Activated T-cell treated with anti-CD3 and anti-CD28 coated beads, Interleukin-2, amount 50 U/mL, for 4 hours (primary cell): ENCODE data around the gene RASGRP2. TPM values are rescaled to one million over a fixed set of nuclear protein-coding genes. Genes with fewer than 3 reads are reported as not detected.

Experiments
- ATAC-seq, 2 donors: fragments of 200-7000 bp; cut with Tn5 transposase; one replicate each; pipeline ENCODE4 v1.10.0; 2021
- DNase-seq: peaks from one replicate; pipeline ENCODE4 v3.0.0-alpha.2; 2020
- H3K27me3 Mint-ChIP-seq: one replicate; pipeline ENCODE4 v1.8.0; 2021; ENCODE audit warnings: low read depth, mixed read lengths
- H3K36me3 Mint-ChIP-seq: one replicate; pipeline ENCODE4 v1.8.0; 2022; ENCODE audit warnings: mixed read lengths; ENCODE audit not compliant: insufficient read depth
- H3K4me1 Mint-ChIP-seq: one replicate; pipeline ENCODE4 v1.8.0; 2021; ENCODE audit warnings: low read depth, mixed read lengths
- H3K4me3 Mint-ChIP-seq: one replicate; pipeline ENCODE4 v1.8.0; 2021; ENCODE audit warnings: mild to moderate bottlenecking, moderate library complexity, mixed read lengths
- H3K9me3 Mint-ChIP-seq: one replicate; pipeline ENCODE4 v1.8.0; 2021; ENCODE audit warnings: mixed read lengths
- total RNA-seq, 3 donors: library from RNA; stranded (reverse); gene quantifications; one replicate each; pipeline ENCODE4 v1.2.1, GENCODE V29; 2021

The RASGRP2 gene
- total RNA-seq, 3 donors from 2014 or later: 2.6 to 3.7 (median 2.9) TPM

DNA sequence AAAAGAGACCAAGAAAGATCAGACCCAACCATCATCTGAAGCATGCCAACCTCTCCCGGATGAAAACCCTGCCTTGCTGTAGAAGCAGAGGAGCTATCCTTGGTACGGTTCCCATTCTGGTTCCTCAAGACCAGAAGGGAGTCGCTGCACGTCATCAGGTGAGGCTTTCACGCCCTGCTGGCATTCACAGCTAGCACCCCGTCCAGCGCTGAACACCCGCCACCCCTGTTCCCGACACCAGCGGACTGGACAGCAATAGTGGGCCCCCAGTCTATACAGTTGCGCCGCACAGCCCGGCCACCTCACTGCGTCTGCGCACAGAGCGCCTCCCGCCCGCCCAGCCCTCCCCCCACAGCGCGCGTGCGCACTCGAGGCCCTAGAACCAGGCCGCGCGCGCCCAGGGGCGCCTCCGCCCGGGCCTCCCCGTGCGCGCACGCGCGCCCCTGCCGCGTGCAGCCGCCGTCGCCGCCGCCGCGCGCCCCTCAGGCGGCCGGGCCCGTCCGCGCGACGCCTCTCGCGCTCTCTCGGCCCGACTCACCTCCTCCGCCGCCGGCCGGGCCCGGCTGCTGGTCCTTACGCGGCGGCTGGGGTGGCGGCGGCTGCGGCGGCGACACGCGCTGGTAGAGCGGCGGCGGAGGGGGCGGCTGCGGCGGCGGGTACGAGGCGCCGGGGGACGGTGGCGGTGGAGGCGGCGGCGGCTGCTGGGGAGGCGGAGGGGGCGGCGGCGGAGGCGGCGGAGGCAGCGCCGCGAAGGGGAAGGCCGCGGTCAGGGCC lies 33.7 kb upstream of the RASGRP2 start:
- H3K36me3 Mint-ChIP-seq: peaks cover 44% of the 10 kb centered on the region
- H3K4me3 Mint-ChIP-seq: peak overlapping the region; percentile 96
- peak; percentile 79 for DNase-seq
- ATAC-seq: peak; percentile 5 to 16
- no peaks in the 10 kb centered on the region for H3K27me3 Mint-ChIP-seq
- no peaks in the 10 kb centered on the region for H3K9me3 Mint-ChIP-seq
- H3K4me1 Mint-ChIP-seq: peaks cover 66% of the 10 kb centered on the region

DNA sequence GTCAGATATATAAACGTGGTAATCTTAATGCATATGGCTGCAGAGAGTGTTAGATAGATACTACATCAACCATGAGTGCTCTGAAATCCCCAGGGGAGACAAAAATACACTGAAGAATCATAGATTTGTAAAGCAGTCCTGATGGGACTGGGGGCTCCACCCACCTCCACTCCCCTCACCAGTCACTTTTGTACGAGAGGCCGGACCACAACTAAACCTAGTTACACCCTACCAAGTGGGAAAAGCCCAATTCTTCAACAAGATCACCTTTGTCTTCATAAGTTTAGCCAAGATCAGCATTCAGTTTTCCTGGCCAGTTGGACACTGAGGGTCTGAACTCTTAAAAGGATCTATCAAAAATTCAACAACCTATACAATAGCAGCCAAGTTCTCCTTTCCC lies 32.9 kb upstream of the RASGRP2 start:
- no peak for ATAC-seq
- Mint-ChIP-seq H3K4me3 (peak overlapping the region; percentile 96), H3K9me3 (no peaks in the 10 kb centered on the region), H3K36me3 (peaks cover 50% of the 10 kb centered on the region), H3K27me3 (no peaks in the 10 kb centered on the region), H3K4me1 (peaks cover 71% of the 10 kb centered on the region)
- no peak for DNase-seq

DNA sequence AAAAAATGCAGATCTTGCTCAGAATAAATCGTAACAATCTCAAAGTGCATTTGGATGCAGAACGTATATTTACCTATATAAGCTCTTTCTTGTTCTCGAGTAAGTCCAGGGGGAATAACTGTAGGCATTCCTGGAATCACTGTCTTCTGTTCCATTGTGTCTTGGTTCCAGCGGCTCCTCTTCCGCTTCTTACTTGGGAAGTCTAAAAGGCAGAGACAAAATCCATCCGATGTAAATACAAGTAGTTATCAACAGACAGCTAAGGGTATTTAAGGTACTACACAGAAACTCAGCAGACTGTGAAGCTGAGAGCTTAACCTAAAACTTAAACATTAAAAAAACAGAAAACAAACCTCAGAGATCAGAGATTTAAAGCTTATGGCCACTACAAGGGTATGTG lies 32.5 kb upstream of the RASGRP2 start:
- ATAC-seq (no peak), DNase-seq (no peak)
- peaks cover 53% of the 10 kb centered on the region for H3K36me3 Mint-ChIP-seq
- peaks cover 75% of the 10 kb centered on the region for H3K4me1 Mint-ChIP-seq
- H3K27me3 Mint-ChIP-seq: no peaks in the 10 kb centered on the region
- H3K4me3 Mint-ChIP-seq: peak overlapping the region; percentile 96
- H3K9me3 Mint-ChIP-seq: no peaks in the 10 kb centered on the region

DNA sequence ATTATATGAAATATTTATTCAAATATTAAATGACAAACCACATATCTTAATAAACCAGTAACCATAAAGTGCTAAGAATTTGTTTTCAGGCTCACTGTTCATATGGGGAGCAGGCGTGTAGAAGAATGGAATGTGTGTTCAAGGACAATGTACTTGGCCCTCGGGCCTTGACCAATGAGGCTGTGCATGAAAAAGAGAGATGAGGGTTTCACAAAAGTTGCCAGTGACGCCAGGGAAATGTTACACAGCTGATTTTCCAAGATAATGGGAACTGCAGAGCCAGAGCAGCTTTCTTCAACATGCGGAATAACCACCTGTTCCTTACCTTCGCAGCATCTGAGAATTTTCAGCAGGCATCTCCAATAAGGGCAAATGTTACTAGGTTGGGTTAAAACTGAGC lies 30.2 kb upstream of the RASGRP2 start:
- Mint-ChIP-seq H3K4me3 (peak overlapping the region; percentile 96), H3K27me3 (no peaks in the 10 kb centered on the region), H3K36me3 (peaks cover 73% of the 10 kb centered on the region), H3K4me1 (peaks cover 72% of the 10 kb centered on the region), H3K9me3 (no peaks in the 10 kb centered on the region)
- no peak for DNase-seq
- ATAC-seq: no peak

DNA sequence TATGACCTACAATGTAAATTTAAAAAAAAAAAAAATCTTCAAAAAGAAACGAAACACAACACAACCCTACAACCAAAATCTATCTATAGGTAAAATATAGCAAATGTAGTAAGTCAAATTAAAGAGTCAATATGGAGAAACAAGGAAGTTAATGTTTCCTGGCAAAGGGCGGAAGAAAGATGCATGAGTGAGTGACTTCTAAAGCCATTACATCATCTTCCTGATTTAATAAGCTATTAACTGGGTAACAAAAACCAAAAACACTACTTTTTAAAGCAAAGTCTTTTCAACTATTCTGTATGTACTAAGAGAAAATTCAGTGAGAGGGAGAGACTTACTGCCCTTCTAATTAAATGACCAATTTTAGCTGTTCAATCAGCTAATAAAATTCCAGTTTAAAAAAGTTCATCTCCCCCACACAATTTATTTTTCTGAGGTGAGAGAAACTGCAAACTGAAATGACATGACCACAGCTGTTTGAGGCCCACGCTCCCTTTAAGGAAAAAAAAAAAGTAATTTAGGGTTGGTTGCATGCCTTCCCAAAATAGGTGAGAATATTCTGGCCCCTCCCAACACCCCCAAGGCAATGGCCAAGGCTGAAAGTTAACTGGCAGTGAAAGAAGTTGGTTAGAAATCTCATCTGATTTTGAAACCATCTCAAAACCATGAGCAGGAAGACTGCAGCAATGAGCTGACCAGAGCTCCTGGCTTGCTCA lies 28.5 kb upstream of the RASGRP2 start:
- Mint-ChIP-seq H3K4me1 (peaks cover 87% of the 10 kb centered on the region), H3K9me3 (no peaks in the 10 kb centered on the region), H3K36me3 (peaks cover 88% of the 10 kb centered on the region), H3K27me3 (no peaks in the 10 kb centered on the region), H3K4me3 (peak overlapping the region; percentile 59)
- DNase-seq: no peak
- ATAC-seq: no peak

DNA sequence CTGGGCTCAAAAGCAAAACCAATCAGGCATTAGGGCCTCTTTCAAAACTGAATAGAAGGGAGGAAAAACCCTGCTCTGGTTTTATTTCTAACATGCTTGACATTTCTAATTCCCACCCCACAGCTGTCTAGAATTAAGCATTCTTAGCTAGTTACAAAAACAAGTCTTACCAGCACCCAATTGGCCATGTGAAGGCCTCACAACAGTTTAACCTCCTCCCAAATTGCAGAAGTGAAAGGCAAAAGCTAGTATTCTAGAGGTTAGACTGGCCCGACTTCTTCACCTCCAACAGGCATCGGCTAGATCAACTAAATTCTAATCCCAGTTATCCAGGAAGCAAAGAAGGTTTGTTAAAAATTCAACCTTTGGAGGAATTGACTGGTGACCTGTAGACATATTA lies 27.9 kb upstream of the RASGRP2 start:
- no peaks in the 10 kb centered on the region for H3K27me3 Mint-ChIP-seq
- no peaks in the 10 kb centered on the region for H3K9me3 Mint-ChIP-seq
- no peak for DNase-seq
- ATAC-seq: no peak
- H3K36me3 Mint-ChIP-seq: peaks cover 85% of the 10 kb centered on the region
- peaks cover 91% of the 10 kb centered on the region for H3K4me1 Mint-ChIP-seq
- H3K4me3 Mint-ChIP-seq: peak overlapping the region; percentile 59

DNA sequence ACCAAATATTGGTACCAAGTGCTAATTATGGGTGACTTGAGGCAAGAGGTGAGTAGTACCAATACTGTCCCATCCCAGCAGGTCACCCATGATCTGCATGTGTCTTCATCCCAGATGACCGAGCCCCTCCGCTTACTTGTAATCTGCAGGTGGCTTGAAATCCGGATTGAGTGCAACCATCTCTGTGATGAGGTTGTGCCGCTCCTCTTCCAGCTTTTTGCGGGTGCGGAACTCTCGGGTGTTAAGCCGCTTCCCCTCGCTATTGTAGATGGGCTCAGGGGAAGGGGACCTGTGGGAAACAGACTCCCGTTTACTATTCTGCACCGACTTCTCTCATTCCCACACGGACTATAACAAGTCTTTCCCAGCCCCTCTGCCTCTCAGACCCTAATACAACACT lies 26.2 kb upstream of the RASGRP2 start:
- Mint-ChIP-seq H3K9me3 (no peaks in the 10 kb centered on the region), H3K36me3 (peaks cover 75% of the 10 kb centered on the region), H3K27me3 (no peaks in the 10 kb centered on the region), H3K4me3 (peak overlapping the region; percentile 31), H3K4me1 (peaks cover 86% of the 10 kb centered on the region)
- no peak for ATAC-seq
- no peak for DNase-seq

DNA sequence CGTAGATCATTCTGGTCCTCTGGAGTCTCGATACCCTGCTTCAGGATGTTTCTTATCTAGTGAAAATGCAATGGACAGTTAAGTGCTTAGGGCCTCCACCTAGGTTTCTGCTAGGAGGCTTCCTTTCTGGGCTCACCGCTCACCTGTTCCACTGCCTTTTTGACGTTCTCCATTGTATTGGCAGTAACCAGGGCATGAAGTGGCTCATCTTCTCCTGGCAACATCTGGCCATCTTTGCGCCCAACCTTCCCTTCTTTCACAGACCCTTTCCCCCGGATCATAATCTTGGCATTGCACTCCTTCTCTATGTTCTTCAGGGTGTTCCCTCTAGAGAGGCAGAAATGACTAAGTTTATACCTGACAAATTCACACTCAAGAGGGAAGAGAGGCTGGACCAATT lies 25.3 kb upstream of the RASGRP2 start:
- DNase-seq: no peak
- no peak for ATAC-seq
- Mint-ChIP-seq H3K9me3 (no peaks in the 10 kb centered on the region), H3K36me3 (peaks cover 75% of the 10 kb centered on the region), H3K27me3 (no peaks in the 10 kb centered on the region), H3K4me1 (peaks cover 86% of the 10 kb centered on the region), H3K4me3 (no peak overlapping the region)

DNA sequence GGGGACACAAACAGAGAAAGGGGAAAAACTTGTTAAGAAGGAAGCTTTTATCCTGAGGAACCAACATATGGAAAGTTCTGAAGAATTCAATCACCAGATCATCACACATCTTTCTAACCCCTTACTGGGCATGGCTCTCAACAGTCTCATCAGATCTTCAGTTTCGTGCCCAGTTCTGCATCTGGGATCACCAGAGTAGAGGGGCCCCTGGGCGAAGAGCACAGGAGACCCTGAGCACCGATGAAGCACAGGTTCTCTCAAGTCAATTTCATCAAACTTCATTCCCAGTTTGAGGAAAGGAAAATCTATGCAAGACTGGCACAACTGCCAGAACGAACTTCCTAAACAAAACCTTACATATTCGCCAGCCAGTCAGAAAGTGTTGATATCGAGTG lies 24.4 kb upstream of the RASGRP2 start:
- Mint-ChIP-seq H3K27me3 (no peaks in the 10 kb centered on the region), H3K4me1 (peaks cover 87% of the 10 kb centered on the region), H3K4me3 (no peak overlapping the region), H3K9me3 (no peaks in the 10 kb centered on the region), H3K36me3 (peaks cover 73% of the 10 kb centered on the region)
- DNase-seq (no peak), ATAC-seq (no peak)

DNA sequence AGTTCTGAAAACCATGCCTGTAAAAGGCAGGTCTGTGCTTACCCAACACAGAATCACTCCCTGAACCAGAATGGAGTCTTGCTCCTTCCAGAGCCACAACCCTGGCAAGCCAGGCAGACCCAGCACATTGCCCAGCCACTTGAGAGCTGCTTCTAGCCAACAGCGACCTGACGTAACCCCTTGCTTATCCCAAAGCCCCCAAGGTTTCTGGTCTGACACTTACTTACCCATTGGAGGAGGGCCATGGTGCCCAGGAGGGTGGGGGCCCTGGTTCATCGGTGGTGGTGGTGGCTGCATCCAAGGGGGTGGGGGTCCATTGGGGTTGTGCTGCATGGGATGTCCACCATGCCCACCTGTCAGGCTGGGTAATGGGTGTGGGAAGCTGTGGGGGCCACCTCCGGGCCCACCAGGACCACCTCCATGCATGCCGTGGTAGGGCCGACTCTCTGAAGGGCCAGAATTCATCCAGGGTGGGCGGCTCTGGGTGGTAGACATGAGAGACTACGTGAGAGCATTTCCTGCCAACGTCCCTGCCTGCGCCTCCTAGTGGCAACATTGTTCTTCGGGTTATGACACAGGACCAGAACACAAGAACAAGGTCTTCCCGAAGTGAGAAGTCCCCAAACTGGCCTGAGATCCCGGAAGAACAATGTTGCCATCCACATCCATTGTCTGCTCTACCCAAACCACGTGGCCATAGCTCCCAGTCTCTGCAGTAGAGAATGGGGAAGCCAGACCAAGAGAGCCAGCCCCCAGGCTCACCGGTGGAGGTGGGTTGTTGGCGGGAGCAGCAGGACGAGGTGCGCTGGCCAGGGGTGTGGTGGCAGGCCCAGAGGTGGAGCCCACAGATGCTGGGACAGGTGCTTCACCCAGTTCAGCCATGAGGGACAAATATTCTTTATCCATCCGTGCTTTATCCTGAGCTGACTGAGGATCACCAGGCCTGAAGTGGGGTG lies 23.7 kb upstream of the RASGRP2 start:
- Mint-ChIP-seq H3K4me1 (peaks cover 87% of the 10 kb centered on the region), H3K27me3 (no peaks in the 10 kb centered on the region), H3K4me3 (peak overlapping the region; percentile 27), H3K9me3 (no peaks in the 10 kb centered on the region), H3K36me3 (peaks cover 76% of the 10 kb centered on the region)
- peak; percentile 46 to 51 for ATAC-seq
- DNase-seq: peak; percentile 79

DNA sequence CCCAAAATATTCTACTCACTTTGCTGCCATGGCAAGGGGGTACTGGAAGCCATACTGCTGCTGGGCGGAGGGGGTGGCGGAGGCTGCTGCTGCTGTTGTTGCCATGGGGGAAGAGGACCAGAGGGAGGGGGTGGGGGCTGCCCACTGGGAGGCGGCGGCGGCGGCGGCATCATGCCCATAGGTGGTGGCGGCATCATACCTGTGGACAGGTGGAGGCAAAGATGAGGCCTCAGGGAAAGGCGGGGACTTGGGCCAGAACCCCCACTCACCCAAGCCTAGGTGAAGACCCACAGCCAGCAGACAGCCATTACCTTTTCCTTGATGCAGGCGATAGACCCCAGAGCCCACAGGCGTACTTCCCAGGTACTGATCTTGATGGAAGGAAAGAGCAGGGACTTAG lies 22.9 kb upstream of the RASGRP2 start:
- H3K27me3 Mint-ChIP-seq: no peaks in the 10 kb centered on the region

DNA sequence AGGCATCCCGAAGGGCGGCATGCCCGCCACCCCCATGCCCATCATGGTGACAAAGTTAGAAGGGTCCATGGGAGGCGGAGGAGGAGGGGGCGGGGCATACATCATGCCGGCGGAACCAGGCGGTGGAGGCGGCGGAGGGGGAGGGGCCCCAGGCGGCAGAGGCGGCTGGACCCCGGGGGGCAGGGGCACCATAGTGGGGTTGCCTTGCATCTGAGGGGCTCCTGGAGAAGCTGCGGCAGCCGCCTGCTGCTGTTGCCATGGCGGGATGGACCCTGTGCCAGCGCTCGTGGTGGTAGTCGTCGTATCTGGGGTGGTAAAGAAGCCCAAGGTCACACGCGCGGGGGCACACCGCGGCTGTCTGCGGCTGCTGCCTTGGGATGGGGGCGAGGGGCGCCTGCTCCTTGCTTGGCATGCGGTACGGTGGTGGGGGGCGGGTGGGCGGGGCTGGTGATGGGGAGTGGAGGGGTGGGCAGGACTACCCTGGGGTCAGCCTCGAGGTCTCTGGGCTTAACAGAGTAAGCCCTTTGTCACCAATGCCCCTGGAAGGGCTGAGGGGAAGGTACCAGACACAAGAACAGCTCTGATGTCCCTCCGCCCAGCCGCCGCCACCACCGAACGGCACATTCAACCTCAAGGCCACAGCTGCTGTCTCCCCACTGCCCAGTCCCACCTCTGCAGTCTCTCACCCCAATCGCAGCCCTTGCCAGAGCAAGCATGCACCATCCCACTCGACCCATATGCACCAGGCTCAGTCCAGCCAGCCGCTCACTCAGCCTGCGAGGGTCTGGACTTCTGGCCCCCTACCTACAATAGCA lies 22.1 kb upstream of the RASGRP2 start:
- H3K4me3 Mint-ChIP-seq: no peak overlapping the region
- DNase-seq (no peak), ATAC-seq (no peak)

More for the DNA sequence above, 22.9 kb upstream of the RASGRP2 start:
- H3K9me3 Mint-ChIP-seq: no peaks in the 10 kb centered on the region
- no peak for ATAC-seq
- H3K36me3 Mint-ChIP-seq: peaks cover 76% of the 10 kb centered on the region
- H3K4me3 Mint-ChIP-seq: no peak overlapping the region
- H3K4me1 Mint-ChIP-seq: peaks cover 87% of the 10 kb centered on the region
- no peak for DNase-seq

DNA sequence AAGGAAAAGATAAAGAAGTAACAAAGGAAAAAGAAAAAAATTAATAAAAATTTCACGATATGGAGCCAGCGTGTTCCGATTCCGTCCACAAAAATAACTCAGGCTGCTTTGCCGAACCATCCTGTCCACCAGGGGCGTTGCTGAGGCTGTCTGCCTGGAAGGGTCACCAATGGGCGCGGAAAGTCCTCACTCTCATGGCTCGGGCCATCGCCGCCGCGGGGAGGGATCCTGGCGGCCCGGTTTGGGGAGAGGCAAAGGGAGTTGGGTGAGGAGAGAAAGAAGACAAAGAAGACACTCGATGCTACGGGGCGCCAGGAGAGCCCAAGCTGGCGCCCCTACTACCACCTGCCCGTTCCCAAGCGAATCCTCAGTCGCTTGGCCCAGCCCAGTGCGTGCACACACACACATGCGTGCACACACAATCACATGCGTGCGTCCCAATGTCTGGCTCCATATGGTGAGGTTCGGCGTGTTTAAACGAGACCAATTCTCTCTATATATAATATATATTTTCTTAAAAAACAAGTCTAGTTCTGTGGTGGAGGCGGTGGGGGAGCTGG lies 21.4 kb upstream of the RASGRP2 start:
- DNase-seq: no peak
- H3K36me3 Mint-ChIP-seq: peaks cover 67% of the 10 kb centered on the region
- H3K9me3 Mint-ChIP-seq: no peaks in the 10 kb centered on the region
- H3K4me3 Mint-ChIP-seq: peak overlapping the region; percentile 42
- H3K27me3 Mint-ChIP-seq: no peaks in the 10 kb centered on the region
- H3K4me1 Mint-ChIP-seq: peaks cover 89% of the 10 kb centered on the region
- no peak for ATAC-seq

More for the DNA sequence above, 22.1 kb upstream of the RASGRP2 start:
- Mint-ChIP-seq H3K4me1 (peaks cover 88% of the 10 kb centered on the region), H3K27me3 (no peaks in the 10 kb centered on the region), H3K36me3 (peaks cover 69% of the 10 kb centered on the region), H3K9me3 (no peaks in the 10 kb centered on the region)
